ENCODE results near the gene APOBEC3B. TPM values are rescaled to one million over a fixed set of nuclear protein-coding genes. Genes with fewer than 3 reads are reported as not detected.

Gene APOBEC3B
- total RNA-seq, 1 donor from 2014 or later = 6.7 TPM

- H3K27ac Mint-ChIP-seq = peak overlapping the region; percentile 68
- DNase-seq (ENCODE audit: extremely low spot score, unreplicated experiment) = no peak
- H3K27me3 Mint-ChIP-seq = peaks cover 17% of the 10 kb centered on the region
Observed at GRCh38 chr22:38947321-38948140, 34.6 kb upstream of the APOBEC3B start.

GRCh38 chr22:38948181-38948940 is 33.8 kb upstream of the APOBEC3B start:
- peaks cover 12% of the 10 kb centered on the region for H3K27me3 Mint-ChIP-seq
- no peak for TF ChIP-seq CTCF (conservative IDR thresholded peaks at IDR 0.05)
- DNase-seq (ENCODE audit: extremely low spot score, unreplicated experiment) = no peak
- H3K9me3 Mint-ChIP-seq = no peaks in the 10 kb centered on the region
- H3K4me1 Mint-ChIP-seq (ENCODE audit: unreplicated experiment) = peaks cover 23% of the 10 kb centered on the region
- H3K27ac Mint-ChIP-seq = peak overlapping the region; percentile 68
- no peak overlapping the region for H3K4me3 Mint-ChIP-seq
- no peaks in the 10 kb centered on the region for H3K36me3 Mint-ChIP-seq

More at GRCh38 chr22:38947321-38948140, 34.6 kb upstream of the APOBEC3B start:
- Mint-ChIP-seq H3K4me3 (no peak overlapping the region), H3K36me3 (no peaks in the 10 kb centered on the region), H3K4me1 (ENCODE audit: unreplicated experiment) (peaks cover 24% of the 10 kb centered on the region), H3K9me3 (no peaks in the 10 kb centered on the region)
- TF ChIP-seq CTCF (conservative IDR thresholded peaks at IDR 0.05) = no peak

GRCh38 chr22:38949889-38950405 is 32.2 kb upstream of the APOBEC3B start:
- H3K4me1 Mint-ChIP-seq (ENCODE audit: unreplicated experiment) = peaks cover 20% of the 10 kb centered on the region
- peak overlapping the region; percentile 29 for H3K27ac Mint-ChIP-seq
- peaks cover 9% of the 10 kb centered on the region for H3K27me3 Mint-ChIP-seq
- H3K36me3 Mint-ChIP-seq = no peaks in the 10 kb centered on the region
- DNase-seq (ENCODE audit: extremely low spot score, unreplicated experiment) = no peak
- H3K4me3 Mint-ChIP-seq = no peak overlapping the region
- no peaks in the 10 kb centered on the region for H3K9me3 Mint-ChIP-seq
- TF ChIP-seq CTCF (conservative IDR thresholded peaks at IDR 0.05) = no peak

- H3K36me3 Mint-ChIP-seq = no peaks in the 10 kb centered on the region
- H3K27ac Mint-ChIP-seq = no peak overlapping the region
- H3K4me3 Mint-ChIP-seq = no peak overlapping the region
- H3K4me1 Mint-ChIP-seq (ENCODE audit: unreplicated experiment) = peaks cover 17% of the 10 kb centered on the region
- H3K27me3 Mint-ChIP-seq = peaks cover 9% of the 10 kb centered on the region
- no peak for TF ChIP-seq CTCF (conservative IDR thresholded peaks at IDR 0.05)
- H3K9me3 Mint-ChIP-seq = no peaks in the 10 kb centered on the region
- DNase-seq (ENCODE audit: extremely low spot score, unreplicated experiment) = no peak
Observed at GRCh38 chr22:38950527-38951295, 31.4 kb upstream of the APOBEC3B start.

- H3K27ac Mint-ChIP-seq = peak overlapping the region; percentile 59
- no peaks in the 10 kb centered on the region for H3K36me3 Mint-ChIP-seq
- no peak for TF ChIP-seq CTCF (conservative IDR thresholded peaks at IDR 0.05)
- H3K27me3 Mint-ChIP-seq = peaks cover 7% of the 10 kb centered on the region
- H3K4me3 Mint-ChIP-seq = no peak overlapping the region
- no peak for DNase-seq (ENCODE audit: extremely low spot score, unreplicated experiment)
- H3K4me1 Mint-ChIP-seq (ENCODE audit: unreplicated experiment) = peaks cover 9% of the 10 kb centered on the region
- no peaks in the 10 kb centered on the region for H3K9me3 Mint-ChIP-seq
Observed at GRCh38 chr22:38951734-38952133, 30.4 kb upstream of the APOBEC3B start.

Measured in type B pancreatic cell (in vitro differentiated cells).